ENCODE results near the gene SLC47A1.
"Not testable (repeated sequence)": the region's sequence is repeated elsewhere in the genome, so short reads cannot be mapped to it uniquely, and the experiment has no call there.

The SLC47A1 gene, protein sequence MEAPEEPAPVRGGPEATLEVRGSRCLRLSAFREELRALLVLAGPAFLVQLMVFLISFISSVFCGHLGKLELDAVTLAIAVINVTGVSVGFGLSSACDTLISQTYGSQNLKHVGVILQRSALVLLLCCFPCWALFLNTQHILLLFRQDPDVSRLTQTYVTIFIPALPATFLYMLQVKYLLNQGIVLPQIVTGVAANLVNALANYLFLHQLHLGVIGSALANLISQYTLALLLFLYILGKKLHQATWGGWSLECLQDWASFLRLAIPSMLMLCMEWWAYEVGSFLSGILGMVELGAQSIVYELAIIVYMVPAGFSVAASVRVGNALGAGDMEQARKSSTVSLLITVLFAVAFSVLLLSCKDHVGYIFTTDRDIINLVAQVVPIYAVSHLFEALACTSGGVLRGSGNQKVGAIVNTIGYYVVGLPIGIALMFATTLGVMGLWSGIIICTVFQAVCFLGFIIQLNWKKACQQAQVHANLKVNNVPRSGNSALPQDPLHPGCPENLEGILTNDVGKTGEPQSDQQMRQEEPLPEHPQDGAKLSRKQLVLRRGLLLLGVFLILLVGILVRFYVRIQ

DNA sequence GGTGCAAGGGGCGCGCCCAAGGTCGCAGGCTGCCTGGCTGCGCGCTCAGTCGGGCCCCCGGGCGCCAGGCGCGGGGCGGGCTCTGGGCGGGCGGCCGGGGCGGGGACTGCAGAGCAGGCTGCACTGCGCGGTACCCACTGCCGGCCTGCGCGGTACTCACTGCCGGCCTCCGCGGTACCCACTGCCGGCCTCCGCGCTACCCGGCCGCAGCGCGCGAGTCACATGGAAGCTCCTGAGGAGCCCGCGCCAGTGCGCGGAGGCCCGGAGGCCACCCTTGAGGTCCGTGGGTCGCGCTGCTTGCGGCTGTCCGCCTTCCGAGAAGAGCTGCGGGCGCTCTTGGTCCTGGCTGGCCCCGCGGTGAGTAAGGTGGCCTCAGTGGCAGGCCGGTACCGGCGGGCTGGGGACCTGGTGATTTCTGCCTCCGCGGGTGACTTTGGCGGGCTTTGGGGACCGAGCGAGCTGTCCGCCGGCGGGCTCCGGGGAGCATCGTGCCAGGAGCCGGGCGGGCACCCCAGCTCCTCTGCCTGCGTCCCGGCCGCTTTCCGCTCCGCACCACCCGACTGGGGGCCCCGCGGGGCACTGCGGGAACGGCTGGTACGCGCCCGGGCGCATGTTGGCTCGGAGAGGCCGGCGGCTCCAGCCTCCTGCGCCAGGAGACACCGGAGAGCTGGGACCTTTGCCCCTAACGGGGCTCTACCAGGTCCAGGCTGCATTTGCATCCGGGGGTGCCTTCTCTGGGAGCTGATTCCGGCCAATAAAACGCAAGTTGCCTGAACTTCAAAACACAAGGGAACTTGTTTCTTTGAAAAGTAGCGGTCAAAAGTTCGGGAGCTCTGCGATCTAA is at the start of gene SLC47A1:
Gene SLC47A1, plus strand, starts transcription at position 137 of the 844 bp plus-strand sequence. Its CDS starts 86 bp downstream, at position 223.
- no peak for DNase-seq

DNA sequence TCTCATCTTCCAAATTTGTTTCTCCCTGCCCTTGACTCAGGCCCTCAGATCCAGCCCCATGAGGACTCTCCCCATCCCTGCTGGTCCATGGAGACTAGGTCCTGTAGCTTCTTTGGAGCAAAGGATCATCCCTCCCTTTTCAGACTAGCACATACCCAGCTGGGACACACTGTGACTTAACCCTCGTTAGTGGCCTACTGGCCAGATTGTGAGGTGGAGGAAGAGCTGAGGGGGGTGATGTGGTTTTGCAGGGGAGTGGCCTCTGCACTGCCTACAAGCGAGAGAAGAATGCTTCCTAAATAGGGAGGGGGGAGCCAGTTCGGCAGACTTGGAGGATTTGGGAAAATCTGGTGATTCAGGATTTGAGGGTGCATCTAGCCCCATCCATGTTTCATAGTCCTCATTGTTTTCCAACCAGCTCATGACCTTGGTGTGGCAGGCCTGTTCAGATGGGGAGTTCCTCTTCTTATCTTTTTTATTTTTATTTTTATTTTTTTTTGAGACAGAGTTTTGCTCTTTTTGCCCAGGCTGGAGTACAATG is 47.8 kb upstream of the SLC47A1 start:
- no peak for DNase-seq

DNA sequence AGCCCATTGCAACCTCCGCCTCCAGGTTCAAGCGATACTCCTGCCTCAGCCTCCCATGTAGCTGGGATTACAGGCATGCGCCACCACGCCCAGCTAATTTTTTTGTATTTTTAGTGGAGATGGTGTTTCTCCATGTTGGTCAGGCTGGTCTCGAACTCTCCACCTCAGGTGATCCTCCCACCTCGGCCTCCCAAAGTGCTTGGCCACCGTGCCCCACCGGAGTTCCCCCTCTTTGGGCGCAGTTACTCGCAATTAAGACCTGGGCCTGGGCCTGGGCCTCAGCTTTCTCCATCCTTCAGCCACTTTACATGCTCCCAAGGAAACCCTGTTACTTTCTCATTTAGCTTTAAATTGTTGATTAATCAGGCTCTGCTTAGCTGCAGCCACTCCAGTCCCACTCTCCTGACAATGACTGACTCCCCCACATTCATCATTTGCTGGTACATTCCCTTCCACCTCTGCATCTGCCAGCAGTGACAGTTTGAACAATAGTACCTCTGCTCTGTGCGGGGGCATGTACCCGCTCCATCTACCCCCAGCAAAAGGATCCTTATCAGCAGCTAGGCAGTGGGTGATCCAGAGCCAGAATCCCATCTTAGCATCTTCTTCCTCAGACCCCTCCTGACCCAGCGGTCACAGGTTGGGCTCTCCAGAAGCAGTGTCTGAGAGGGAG is 47.2 kb upstream of the SLC47A1 start:
- no peak for DNase-seq

DNA sequence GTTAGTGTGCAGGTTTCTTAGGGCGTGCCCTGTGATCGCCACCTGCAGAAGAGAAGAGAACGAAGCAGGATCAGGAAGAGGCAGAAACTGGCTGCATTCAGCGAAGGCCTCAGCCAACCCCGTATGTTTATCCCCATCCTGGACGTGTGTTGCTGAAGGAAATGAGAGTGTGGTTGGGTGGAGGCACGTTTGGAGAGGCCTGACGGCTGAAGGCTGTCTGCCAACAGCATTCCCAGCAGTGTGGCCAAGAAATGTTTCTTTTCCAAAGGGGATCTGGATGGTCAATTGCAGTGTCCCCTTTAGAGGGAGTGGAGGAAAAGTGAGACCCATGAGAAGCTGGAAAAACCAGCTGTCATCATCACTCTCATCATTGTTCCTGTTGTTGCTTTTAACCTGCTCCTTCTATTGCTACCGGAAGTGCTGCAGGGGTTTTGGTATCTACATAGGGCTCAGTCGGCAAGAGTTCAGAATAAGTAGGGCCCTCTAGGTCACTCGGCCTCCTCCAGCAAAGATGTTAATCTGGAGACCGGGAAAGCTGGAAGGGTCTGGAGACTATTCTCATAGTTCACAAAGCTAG is 46.5 kb upstream of the SLC47A1 start:
- no peak for DNase-seq

DNA sequence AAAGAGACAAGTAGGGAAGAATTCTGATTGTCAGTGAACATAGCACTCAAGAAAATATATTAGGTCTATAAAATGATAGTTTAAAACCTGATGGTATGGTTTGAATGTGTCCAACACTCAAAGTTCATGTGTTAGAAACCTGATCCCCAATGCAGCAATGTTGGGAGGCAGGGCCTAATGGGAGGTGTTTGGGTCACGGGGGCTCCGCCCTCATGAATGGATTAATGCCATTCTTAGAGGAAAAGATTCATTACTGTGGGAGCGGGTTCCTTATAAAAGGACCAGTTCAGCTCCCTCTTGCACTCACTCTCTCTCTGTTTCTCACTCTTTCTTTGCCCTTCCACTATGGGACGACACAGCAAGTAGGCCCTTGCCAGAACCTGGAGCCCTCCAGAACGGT is 41.5 kb upstream of the SLC47A1 start:
- DNase-seq, result no peak

DNA sequence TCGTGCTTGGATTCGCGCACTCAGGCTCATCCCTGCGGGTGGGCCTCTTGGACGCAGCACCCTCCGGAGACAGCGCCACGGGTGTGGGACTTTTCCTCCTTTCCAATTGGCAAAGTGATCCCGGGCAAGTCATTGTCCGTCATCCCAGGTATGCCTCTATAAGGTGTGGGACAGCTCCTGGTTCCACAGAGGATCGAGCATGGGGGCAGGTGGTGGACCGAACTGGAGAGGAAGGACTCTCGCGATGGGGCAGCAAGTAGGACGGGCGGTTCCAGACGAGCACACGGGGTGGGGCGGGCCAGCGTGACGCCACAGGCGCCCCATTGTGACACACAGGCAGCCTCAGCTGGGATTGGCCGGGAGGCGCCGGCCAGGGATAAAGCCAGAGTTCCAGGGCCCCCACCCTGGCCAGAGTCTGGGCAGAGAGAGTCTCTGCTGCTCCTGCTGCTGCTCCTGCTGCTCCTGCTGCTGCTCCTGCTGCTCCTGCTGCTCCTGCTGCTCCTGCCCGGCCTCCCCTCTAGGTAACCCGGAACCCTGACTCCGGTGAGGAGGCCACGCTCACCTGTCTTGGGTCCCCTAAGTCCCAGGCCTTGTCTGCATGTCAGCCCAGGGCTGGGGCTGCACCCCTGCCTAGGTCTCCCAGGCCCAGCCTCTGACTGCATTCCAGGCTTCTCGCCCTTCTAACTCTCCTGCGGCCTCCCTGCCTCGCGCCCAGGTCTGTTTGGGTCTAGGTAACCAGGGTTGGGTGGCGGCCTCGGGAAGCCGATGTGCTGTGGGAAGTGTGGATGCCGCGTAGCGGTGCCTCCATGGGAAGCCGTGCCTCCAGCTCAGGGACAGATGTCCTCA is 38.5 kb upstream of the SLC47A1 start:
- DNase-seq, result no peak

DNA sequence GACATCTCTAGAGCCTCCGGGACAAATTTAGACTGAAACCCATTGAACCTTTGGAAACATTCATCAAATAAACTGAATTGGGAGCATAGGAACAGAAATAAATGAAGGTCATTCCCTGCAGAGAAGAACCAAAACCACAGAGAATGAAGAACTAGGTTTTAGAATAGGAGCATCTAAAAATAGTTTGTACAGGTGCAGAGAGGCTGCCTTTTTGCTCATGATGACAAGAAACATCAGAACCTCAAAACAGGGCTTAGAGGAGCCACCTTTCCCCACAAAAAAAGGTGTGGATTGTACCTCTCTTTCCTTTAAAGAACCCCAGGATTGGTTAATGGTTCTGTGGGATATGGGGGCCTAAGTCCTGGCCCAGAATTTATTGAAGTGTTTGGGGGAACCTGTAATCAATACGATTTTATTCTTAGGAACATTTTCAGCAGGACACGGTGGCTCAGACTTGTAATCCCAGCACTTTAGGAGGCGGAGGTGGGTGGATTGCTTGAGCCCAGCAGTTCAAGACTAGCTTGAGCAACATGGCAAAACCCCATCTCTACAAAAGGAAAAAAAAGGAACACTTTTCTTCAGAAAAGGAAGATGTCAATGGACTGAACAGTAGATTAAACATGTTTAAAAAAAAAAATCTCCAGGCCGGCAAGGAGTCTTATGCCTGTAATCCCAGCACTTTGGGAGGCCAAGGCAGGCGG is 37.7 kb upstream of the SLC47A1 start:
- no peak for DNase-seq

DNA sequence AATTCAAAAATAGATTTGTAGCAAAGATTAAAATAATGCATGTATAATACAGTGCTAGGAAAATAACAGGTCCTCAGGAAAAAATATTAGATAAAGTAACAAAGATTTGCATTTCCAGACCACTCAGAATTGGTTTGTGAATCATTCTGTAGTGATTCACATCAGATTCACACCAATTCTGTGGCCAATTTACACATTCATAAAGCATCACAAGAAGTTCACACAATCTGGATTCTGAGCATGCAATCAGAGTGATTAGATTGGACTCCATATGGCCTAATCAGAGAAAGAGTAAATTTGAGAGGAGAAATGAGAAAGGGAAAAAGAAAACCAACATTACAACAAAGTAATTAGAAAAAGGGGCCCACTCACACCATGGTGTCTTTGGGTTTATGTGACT is 36.0 kb upstream of the SLC47A1 start:
- no peak for DNase-seq

DNA sequence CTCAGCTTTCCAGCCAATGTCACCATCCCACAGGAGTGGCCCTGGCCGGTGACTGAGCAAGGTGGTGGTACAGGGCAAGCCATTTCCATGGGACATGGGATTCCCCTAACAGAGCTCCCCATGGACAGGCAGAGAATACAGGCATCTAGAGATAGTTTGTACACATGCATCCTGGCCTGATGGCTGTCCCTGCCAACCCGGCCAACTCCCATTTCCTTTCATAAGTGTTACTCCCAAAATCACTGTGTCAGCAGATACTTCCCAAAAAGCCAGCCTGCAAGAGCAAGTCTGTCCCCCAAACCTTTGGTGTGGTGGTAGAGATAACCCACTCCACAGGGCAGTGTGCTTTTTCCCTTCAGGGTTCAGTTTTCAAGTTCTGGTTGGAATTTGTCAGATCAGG is 32.4 kb upstream of the SLC47A1 start:
- DNase-seq, result no peak

DNA sequence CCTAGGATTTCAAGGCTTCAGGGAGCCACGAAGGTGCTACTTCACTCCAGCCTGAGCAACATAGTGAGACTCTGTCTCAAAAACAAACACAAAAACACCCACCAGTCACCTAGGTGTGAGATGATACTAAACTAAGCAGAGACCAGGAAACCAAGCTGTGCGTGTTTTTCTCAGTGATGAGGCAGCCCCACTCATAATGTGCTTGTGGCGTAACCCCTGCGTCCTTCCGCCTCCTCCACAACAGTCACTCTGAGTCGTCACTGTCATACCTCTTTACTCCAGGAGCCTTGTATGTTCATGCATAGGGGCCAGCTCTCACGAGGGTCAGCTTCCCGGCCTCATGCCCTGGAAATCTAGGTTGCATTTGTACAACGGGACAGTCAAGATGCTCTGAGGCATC is 31.1 kb upstream of the SLC47A1 start:
- no peak for DNase-seq

DNA sequence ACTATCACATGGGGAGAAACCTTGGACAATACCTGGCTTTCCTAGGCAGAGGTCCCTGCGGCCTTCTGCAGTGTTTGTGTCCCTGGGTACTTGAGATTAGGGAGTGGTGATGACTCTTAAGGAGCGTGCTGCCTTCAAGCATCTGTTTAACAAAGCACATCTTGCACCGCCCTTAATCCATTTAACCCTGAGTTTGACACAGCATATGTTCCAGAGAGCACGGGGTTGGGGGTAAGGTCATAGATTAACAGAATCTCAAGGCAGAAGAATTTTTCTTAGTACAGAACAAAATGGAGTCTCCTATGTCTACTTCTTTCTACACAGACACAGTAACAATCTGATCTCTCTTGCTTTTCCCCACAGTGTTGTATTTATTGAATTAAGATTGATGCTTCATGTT is 28.1 kb upstream of the SLC47A1 start:
- not testable (repeated sequence) for DNase-seq

DNA sequence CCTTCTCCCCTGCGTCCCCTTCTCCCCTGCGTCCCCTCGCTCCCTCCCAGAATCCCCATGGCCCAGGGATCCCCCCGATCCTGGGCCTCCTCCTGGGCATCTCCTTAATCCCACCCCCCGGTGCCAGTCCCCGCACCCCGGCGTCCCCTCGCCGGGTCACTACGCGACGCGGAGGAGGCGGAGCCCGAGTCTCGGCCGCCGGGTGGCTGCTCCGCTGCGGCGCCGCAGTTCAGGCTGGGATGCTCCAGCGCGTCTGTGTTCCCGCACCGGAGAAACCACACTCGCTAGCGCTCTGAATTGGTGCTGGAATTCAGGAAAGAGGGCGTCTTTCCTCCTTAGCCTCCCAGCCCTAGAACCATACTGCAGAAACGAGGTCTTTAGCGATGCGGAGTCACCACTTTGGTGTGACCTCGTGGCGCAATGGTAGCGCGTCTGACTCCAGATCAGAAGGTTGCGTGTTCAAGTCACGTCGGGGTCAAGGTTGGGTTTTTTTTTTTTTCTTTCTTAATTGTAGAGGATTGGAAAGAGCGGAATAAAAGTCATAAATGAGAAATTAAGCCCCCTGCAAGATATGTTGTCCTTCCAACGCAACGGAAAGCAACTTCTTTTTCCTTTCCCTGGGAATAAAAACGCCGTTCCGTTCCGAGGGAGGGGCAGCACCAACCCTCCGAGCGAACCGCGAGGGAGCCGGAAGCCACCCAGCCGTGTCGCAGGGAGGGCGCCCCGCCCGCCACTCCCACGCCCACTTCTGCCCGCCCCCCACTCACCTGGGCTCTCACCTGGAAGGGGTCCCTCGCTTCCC is 25.7 kb upstream of the SLC47A1 start:
- DNase-seq, result peak; percentile 65 to 80

DNA sequence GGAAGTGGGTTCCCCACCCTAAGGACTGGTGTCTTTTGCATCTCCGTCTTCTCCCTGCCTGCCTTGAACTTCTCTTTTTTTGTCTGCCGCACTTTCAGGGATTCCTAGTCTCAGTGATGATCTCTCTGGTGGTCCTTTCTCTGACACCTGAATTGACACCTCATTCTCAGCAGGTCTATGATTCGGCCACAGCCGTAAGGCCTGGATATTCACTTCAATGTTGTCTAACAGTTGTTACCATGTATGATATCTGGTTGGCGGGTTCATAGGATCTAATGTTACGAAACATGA is 25.1 kb upstream of the SLC47A1 start:
- DNase-seq, result no peak

DNA sequence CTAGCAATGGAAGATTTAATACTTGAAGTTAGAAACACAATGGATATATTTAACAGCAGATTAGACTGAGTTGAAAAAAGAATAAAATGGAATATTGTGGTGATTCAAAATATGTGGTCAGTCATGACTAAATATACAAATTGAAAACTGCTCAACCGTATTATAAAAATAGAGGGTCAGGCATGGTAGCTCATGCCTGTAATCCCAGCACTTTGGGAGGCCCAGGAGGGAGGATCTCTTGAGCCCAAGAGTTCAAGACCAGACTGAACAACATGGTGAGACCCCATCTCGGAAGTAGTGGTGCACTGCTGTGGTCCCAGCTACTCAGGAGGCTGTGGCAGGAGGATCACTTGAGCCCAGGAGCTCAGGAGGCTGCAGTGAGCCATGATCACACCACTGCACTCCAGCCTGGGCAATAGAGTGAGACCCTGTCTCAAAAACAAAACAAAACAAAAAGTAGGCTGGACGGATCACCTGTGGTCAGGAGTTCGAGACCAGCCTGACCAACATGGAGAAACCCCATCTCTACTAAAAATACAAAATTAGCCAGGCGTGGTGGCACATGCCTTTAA is 24.3 kb upstream of the SLC47A1 start:
- not testable (repeated sequence) for DNase-seq

DNA sequence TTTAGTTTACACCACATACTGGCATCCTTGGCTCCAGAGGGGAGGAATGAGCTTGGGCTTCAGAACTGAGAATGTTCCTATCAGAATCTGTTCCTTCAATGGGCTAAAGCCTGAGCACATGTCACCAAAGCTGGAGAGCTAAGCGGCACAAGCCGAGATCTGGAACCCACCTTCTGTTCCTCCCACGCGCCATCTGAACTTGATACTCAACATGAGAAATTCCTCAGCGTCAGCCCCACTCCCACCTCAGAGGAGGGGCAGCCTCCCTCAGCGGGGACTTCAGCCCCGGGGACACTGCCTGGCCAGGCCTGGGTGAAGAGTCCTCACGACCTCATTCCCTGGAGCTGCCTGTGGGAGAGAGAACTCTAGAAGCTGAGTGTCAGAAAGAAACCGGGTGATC is 22.8 kb upstream of the SLC47A1 start:
- no peak for DNase-seq

DNA sequence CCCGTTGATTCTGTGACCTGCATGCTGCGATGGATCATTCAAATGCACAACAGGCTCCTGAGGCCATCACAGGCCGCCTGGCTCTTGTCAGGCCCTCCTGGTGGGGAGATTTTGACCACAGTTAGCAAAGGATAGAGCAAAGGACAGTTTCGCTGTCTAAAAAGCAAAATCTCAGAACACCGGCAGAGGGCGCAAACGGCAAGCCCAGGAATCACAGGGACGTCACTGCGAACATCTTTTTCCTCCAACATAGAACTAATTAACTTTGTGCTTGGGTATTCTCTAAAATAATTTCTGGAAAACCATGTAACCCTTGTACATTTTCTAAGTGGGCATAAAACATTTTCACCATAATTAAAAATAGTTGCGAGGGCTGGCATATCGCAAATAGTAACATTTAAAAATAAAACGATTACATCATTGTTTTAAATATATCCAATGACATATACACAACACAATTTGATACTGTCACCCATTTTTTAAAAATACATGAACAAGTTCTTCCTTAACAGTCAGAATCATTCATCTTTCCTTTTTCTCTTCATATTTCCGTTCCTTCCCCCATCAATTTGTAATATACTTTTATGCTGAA is 19.7 kb upstream of the SLC47A1 start:
- peak; percentile 40 to 80 for DNase-seq

DNA sequence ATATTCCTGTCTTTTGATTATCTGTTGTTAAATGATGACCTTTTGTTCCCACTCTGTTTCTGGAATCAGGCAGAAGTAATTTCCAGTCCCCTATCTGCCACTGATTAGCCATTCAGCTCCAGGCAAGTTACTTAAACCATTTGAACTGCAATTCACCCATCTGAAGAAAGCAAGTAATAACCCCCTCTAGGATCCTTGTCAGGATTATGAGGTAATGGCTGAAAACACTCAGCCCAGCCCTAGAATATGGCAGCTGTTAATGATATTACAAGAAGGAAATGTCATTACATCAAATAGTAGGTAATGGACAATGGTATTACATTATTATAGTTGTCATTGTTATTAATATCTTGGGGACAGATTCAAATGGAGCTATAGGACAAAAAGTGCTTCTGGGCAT is 16.0 kb upstream of the SLC47A1 start:
- DNase-seq, result no peak

DNA sequence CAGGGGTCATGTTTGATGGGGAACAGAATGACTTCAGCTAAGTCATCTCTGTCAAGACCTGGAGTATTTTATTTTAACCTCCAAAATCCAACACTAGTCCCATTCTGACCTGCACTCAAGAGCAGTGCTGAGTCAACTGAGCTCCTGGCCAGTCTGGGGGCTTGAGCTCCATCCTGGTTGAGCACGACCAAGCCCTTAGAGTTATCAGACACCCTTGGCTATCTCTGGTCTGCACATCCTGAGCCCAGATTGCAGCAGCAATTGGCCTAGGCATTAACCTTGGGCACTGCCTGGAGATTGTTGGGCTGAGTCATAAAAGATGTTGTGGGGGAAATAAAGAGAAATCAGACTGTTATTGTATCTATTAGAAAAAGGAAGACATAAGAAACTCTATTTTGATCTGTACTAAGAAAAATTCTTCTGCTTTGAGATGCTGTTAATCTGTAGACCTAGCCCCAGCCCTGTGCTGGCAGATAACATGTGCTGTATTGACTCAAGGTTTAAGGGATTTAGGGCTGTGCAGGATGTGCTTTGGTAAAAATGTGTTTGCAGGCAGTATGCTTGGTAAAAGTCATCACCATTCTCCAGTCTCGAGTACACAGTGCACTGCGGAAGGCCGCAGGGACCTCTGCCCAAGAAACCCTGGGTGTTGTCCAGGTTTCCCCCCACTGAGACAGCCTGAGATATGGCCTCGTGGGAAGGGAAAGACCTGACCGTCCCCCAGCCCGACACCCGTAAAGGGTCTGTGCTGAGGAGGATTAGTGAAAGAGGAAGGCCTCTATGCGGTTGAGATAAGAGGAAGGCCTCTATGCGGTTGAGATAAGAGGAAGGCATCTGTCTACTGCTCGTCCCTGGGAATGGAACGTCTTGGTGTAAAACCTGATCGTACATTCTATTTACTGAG is 14.0 kb upstream of the SLC47A1 start:
- DNase-seq, result peak in 1 of 2 donors; percentile 4
